Neural progenitor cell (in vitro differentiated cells): ENCODE results near the gene OS9. TPM values are rescaled to one million over a fixed set of nuclear protein-coding genes. Genes with fewer than 3 reads are reported as not detected.
A peak's percentile ranks its signal among the peaks of the same experiment; 100 is the strongest.

ENCODE experiments used
- DNase-seq: peaks from one replicate; pipeline ENCODE4 v3.0.0-alpha.2; 2016; ENCODE audit warnings: low spot score
- H2AFZ ChIP-seq: fragments of 200-600 bp; sonication (generic); replicated peaks from 2 replicates; pipeline ENCODE4 v1.6.1; 2016; ENCODE audit warnings: antibody characterized with exemption
- H3F3A ChIP-seq: fragments of 200-600 bp; sonication (generic); 2 replicates; pipeline ENCODE4 v1.6.1; 2016; ENCODE audit warnings: antibody characterized with exemption, low read depth
- H3K27ac ChIP-seq: fragments of 200-600 bp; sonication (generic); 2 replicates; pipeline ENCODE4 v1.5.1; 2016; ENCODE audit warnings: mild to moderate bottlenecking
- H3K27me3 ChIP-seq: fragments of 200-600 bp; sonication (generic); 2 replicates; pipeline ENCODE4 v1.6.1; 2016; ENCODE audit warnings: mild to moderate bottlenecking, moderate library complexity
- H3K36me3 ChIP-seq: fragments of 200-600 bp; sonication (generic); 2 replicates; pipeline ENCODE4 v1.5.1; 2016
- H3K4me1 ChIP-seq: fragments of 200-600 bp; sonication (generic); 2 replicates; pipeline ENCODE4 v1.6.1; 2016; ENCODE audit warnings: mixed run types
- H3K4me2 ChIP-seq: fragments of 200-600 bp; sonication (generic); 2 replicates; pipeline ENCODE4 v1.6.1; 2016
- H3K4me3 ChIP-seq: fragments of 200-600 bp; sonication (generic); 2 replicates; pipeline ENCODE4 v1.5.1; 2016
- H3K79me2 ChIP-seq: fragments of 200-600 bp; sonication (generic); 2 replicates; pipeline ENCODE4 v1.6.1; 2016; ENCODE audit warnings: low read depth
- H3K9ac ChIP-seq: fragments of 200-600 bp; sonication (generic); 2 replicates; pipeline ENCODE4 v1.6.1; 2016
- H3K9me3 ChIP-seq: fragments of 200-600 bp; sonication (generic); 2 replicates; pipeline ENCODE4 v1.5.1; 2016; ENCODE audit warnings: low read depth
- H4K20me1 ChIP-seq: fragments of 200-600 bp; sonication (generic); 2 replicates; pipeline ENCODE4 v1.6.1; 2016; ENCODE audit warnings: low read depth
- H3K27ac Mint-ChIP-seq: 3 replicates; pipeline ENCODE4 v1.8.0; 2021; ENCODE audit warnings: mixed read lengths
- H3K27me3 Mint-ChIP-seq: 2 replicates; pipeline ENCODE4 v1.8.0; 2022; ENCODE audit warnings: low read depth, mild to moderate bottlenecking, inconsistent platforms, moderate library complexity, mixed read lengths; ENCODE audit not compliant: insufficient read depth
- H3K36me3 Mint-ChIP-seq: 3 replicates; pipeline ENCODE4 v1.8.0; 2021; ENCODE audit warnings: mixed read lengths
- H3K4me1 Mint-ChIP-seq: 3 replicates; pipeline ENCODE4 v1.8.0; 2021; ENCODE audit warnings: mixed read lengths
- H3K4me3 Mint-ChIP-seq: 3 replicates; pipeline ENCODE4 v1.8.0; 2021; ENCODE audit warnings: mild to moderate bottlenecking, moderate library complexity, mixed read lengths
- H3K9me3 Mint-ChIP-seq: 3 replicates; pipeline ENCODE4 v1.8.0; 2020; ENCODE audit warnings: mixed read lengths
- CTCF ChIP-seq: fragments of 200-600 bp; sonication (generic); IDR thresholded peaks from 2 replicates; pipeline ENCODE4 v1.5.1; 2017; ENCODE audit warnings: antibody characterized with exemption, mild to moderate bottlenecking
- EZH2 ChIP-seq: fragments of 200-600 bp; sonication (generic); IDR thresholded peaks from 2 replicates; pipeline ENCODE4 v1.6.1; 2017; ENCODE audit warnings: antibody characterized with exemption, mild to moderate bottlenecking, moderate library complexity
- EZH2phosphoT487 ChIP-seq: fragments of 200-600 bp; sonication (generic); IDR thresholded peaks from 2 replicates; pipeline ENCODE4 v1.6.1; 2017; ENCODE audit warnings: antibody characterized with exemption
- total RNA-seq: library from RNA; depleted of rRNA; stranded (reverse); fragments of >200 nt; gene quantifications from 2 replicates; pipeline ENCODE4 v1.2.3, GENCODE V29; 2015; ENCODE audit warnings: low replicate concordance

OS9 gene
- total RNA-seq, 1 donor from 2014 or later = 113 TPM

GRCh38 chr12:57759360-57759980, 65.5 kb downstream of the OS9 start:
- TF ChIP-seq CTCF = peak; percentile 55
- TF ChIP-seq EZH2 = no peak
- no peak for TF ChIP-seq EZH2phosphoT487
- H3K4me3 Mint-ChIP-seq = peak overlapping the region; percentile 20
- Histone ChIP-seq H3F3A (peaks cover 22% of the 10 kb centered on the region), H3K4me3 (no peak overlapping the region), H3K9me3 (no peaks in the 10 kb centered on the region), H2AFZ (no peak overlapping the region), H3K9ac (no peak overlapping the region), H3K36me3 (no peaks in the 10 kb centered on the region), H3K4me2 (no peak overlapping the region), H3K4me1 (peaks cover 9% of the 10 kb centered on the region), H3K27me3 (peaks cover 54% of the 10 kb centered on the region), H3K79me2 (no peaks in the 10 kb centered on the region), H4K20me1 (peaks cover 67% of the 10 kb centered on the region), H3K27ac (no peak overlapping the region)
- DNase-seq = no peak
- H3K9me3 Mint-ChIP-seq = peaks cover 4% of the 10 kb centered on the region
- H3K27me3 Mint-ChIP-seq = peaks cover 41% of the 10 kb centered on the region
- H3K4me1 Mint-ChIP-seq = peaks cover 17% of the 10 kb centered on the region
- no peak overlapping the region for H3K27ac Mint-ChIP-seq
- peaks cover 14% of the 10 kb centered on the region for H3K36me3 Mint-ChIP-seq

- TF ChIP-seq EZH2phosphoT487 (no peak), CTCF (no peak), EZH2 (no peak)
- Histone ChIP-seq H3K27me3 (peaks cover 59% of the 10 kb centered on the region), H2AFZ (no peak overlapping the region), H3K4me2 (no peak overlapping the region), H3K36me3 (no peaks in the 10 kb centered on the region), H3K27ac (no peak overlapping the region), H4K20me1 (peaks cover 75% of the 10 kb centered on the region), H3K4me1 (peaks cover 14% of the 10 kb centered on the region), H3K79me2 (no peaks in the 10 kb centered on the region), H3K9ac (no peak overlapping the region), H3K9me3 (no peaks in the 10 kb centered on the region), H3K4me3 (no peak overlapping the region), H3F3A (peaks cover 27% of the 10 kb centered on the region)
- H3K4me3 Mint-ChIP-seq = no peak overlapping the region
- peak; percentile 82 for DNase-seq
- H3K27ac Mint-ChIP-seq = no peak overlapping the region
- H3K36me3 Mint-ChIP-seq = peaks cover 12% of the 10 kb centered on the region
- peaks cover 2% of the 10 kb centered on the region for H3K9me3 Mint-ChIP-seq
- H3K27me3 Mint-ChIP-seq = peaks cover 48% of the 10 kb centered on the region
- H3K4me1 Mint-ChIP-seq = peaks cover 14% of the 10 kb centered on the region
Measured at GRCh38 chr12:57760347-57760982, 66.5 kb downstream of the OS9 start.

- H2AFZ ChIP-seq = no peak overlapping the region
Measured at GRCh38 chr12:57761391-57761998, 67.6 kb downstream of the OS9 start.

More at GRCh38 chr12:57761391-57761998, 67.6 kb downstream of the OS9 start:
- peaks cover 28% of the 10 kb centered on the region for H3F3A ChIP-seq
- Mint-ChIP-seq H3K27ac (no peak overlapping the region), H3K36me3 (peaks cover 10% of the 10 kb centered on the region), H3K9me3 (peaks cover 2% of the 10 kb centered on the region), H3K27me3 (peaks cover 53% of the 10 kb centered on the region), H3K4me3 (no peak overlapping the region), H3K4me1 (peaks cover 13% of the 10 kb centered on the region)
- H3K9ac ChIP-seq = no peak overlapping the region
- DNase-seq = no peak
- no peak overlapping the region for H3K4me3 ChIP-seq
- H3K4me2 ChIP-seq = no peak overlapping the region
- H3K9me3 ChIP-seq = no peaks in the 10 kb centered on the region
- H3K36me3 ChIP-seq = no peaks in the 10 kb centered on the region
- H3K4me1 ChIP-seq = peaks cover 13% of the 10 kb centered on the region
- TF ChIP-seq EZH2 (no peak), CTCF (no peak), EZH2phosphoT487 (no peak)
- peaks cover 59% of the 10 kb centered on the region for H3K27me3 ChIP-seq
- H3K27ac ChIP-seq = no peak overlapping the region
- no peaks in the 10 kb centered on the region for H3K79me2 ChIP-seq
- H4K20me1 ChIP-seq = peaks cover 78% of the 10 kb centered on the region
